Endothelial cell of umbilical vein (primary cell): Measurements from ENCODE around the gene TNS1. TPM values are rescaled to one million over a fixed set of nuclear protein-coding genes. Genes with fewer than 3 reads are reported as not detected.

ENCODE experiments used
- BruUV-seq: library from RNA; stranded (reverse); fragments of 400-500 nt; replicated peaks from 2 replicates; lab custom pipeline; 2021; lab: Mats Ljungman, UMichigan
- CTCF ChIA-PET: fragments of 300-600, 350-600 bp; sonication (Branson Sonifier 250); formaldehyde crosslinking; loops from one replicate; lab custom pipeline; 2021; ENCODE audit warnings: antibody characterized with exemption, inconsistent platforms; lab: Charles Lee
- POLR2A ChIA-PET: fragments of 300-600, 350-600 bp; sonication (Branson Sonifier 250); formaldehyde crosslinking; loops from one replicate; lab custom pipeline; 2021; ENCODE audit warnings: antibody characterized with exemption, inconsistent platforms; lab: Charles Lee
- DNase-seq: peaks from one replicate; pipeline ENCODE4 v3.0.0-alpha.2; 2011; ENCODE audit warnings: low read depth, low spot score
- FAIRE-seq: peaks from 2 replicates; lab custom pipeline; 2011; peaks lifted over from hg19 to GRCh38; lab: Jason Lieb, UNC
- H2AFZ ChIP-seq: 2 replicates; pipeline ENCODE4 v1.6.0; 2012; ENCODE audit warnings: low read depth, low read length, control low read depth, inconsistent platforms
- H3K27ac ChIP-seq: 2 replicates; pipeline ENCODE4 v1.5.1; 2011; ENCODE audit warnings: low read depth, mild to moderate bottlenecking, control low read depth, low read length, moderate library complexity; ENCODE audit not compliant: insufficient read depth
- H3K27me3 ChIP-seq, 2 experiments: 2 replicates each; pipeline versions ENCODE4 v1.6.0 to v1.6.1; 2011; ENCODE audit warnings: low read length in 2 of 2, mixed read lengths in 1 of 2; ENCODE audit not compliant: control insufficient read depth in 2 of 2, insufficient read depth in 2 of 2
- H3K36me3 ChIP-seq, 2 experiments: 2 replicates in 1 of 2; 3 replicates in 1 of 2; pipeline ENCODE4 v1.5.1; 2011; ENCODE audit warnings: low read length in 2 of 2, mild to moderate bottlenecking in 1 of 2, moderate library complexity in 1 of 2; ENCODE audit not compliant: control insufficient read depth in 2 of 2, insufficient read depth in 2 of 2; ENCODE audit errors: extremely low read depth in 1 of 2
- H3K4me1 ChIP-seq: 3 replicates; pipeline ENCODE4 v1.5.1; 2011; ENCODE audit warnings: mild to moderate bottlenecking, low read length; ENCODE audit not compliant: control insufficient read depth, insufficient read depth; ENCODE audit errors: extremely low read depth
- H3K4me2 ChIP-seq: 2 replicates; pipeline ENCODE4 v1.6.1; 2011; ENCODE audit warnings: low read length, control low read depth, mixed read lengths; ENCODE audit not compliant: insufficient read depth
- H3K4me3 ChIP-seq, 3 experiments: fragments of 200-600 bp in 1 of 3; sonication (generic), shearing (Covaris generic) in 1 of 3; replicated peaks in 1 of 3; 2 replicates each; pipeline ENCODE4 v1.5.1; 2011 to 2016; ENCODE audit warnings: control low read depth in 3 of 3, low read length in 3 of 3, mild to moderate bottlenecking in 2 of 3, inconsistent platforms in 1 of 3, low read depth in 1 of 3, moderate library complexity in 1 of 3; ENCODE audit not compliant: insufficient read depth in 1 of 3
- H3K79me2 ChIP-seq: 2 replicates; pipeline ENCODE4 v1.6.0; 2012; ENCODE audit warnings: low read length, inconsistent platforms; ENCODE audit not compliant: control insufficient read depth, insufficient read depth
- H3K9ac ChIP-seq: replicated peaks from 2 replicates; pipeline ENCODE3; 2011; ENCODE audit warnings: low read length, control low read depth; ENCODE audit not compliant: insufficient read depth; ENCODE audit errors: extremely low read depth
- H3K9me1 ChIP-seq: replicated peaks from 3 replicates; pipeline ENCODE4 v1.6.0; 2011; ENCODE audit warnings: mild to moderate bottlenecking, low read length; ENCODE audit not compliant: control insufficient read depth, insufficient read depth; ENCODE audit errors: extremely low read depth
- H3K9me3 ChIP-seq: replicated peaks from 2 replicates; pipeline ENCODE4 v1.5.1; 2012; ENCODE audit warnings: low read length, inconsistent platforms; ENCODE audit not compliant: control insufficient read depth, insufficient read depth
- H4K20me1 ChIP-seq: replicated peaks from 2 replicates; pipeline ENCODE3; 2011; ENCODE audit warnings: mild to moderate bottlenecking, low read length; ENCODE audit not compliant: control insufficient read depth, insufficient read depth; ENCODE audit errors: extremely low read depth
- EZH2 ChIP-seq: IDR thresholded peaks from 2 replicates; pipeline ENCODE4 v1.6.1; 2012; ENCODE audit warnings: borderline replicate concordance, low read depth, mild to moderate bottlenecking, moderate library complexity, low read length, inconsistent platforms; ENCODE audit not compliant: severe bottlenecking
- FOS ChIP-seq: IDR thresholded peaks from 2 replicates; pipeline ENCODE4 v1.6.1; 2011; ENCODE audit warnings: mild to moderate bottlenecking, low read length, moderate library complexity, borderline replicate concordance; ENCODE audit not compliant: insufficient read depth
- GATA2 ChIP-seq: IDR thresholded peaks from 2 replicates; pipeline ENCODE4 v1.7.0; 2011; ENCODE audit warnings: low read depth, mild to moderate bottlenecking, moderate library complexity, mixed read lengths, low read length; ENCODE audit not compliant: insufficient read length, insufficient read depth
- JUN ChIP-seq: IDR thresholded peaks from 2 replicates; pipeline ENCODE4 v1.6.1; 2011; ENCODE audit warnings: borderline replicate concordance, low read depth; ENCODE audit not compliant: insufficient read length, insufficient read depth
- MYC ChIP-seq: IDR thresholded peaks from one replicate; pipeline ENCODE4 v1.6.1; 2011; ENCODE audit warnings: mild to moderate bottlenecking, low read depth, low read length
- POLR2A ChIP-seq: IDR thresholded peaks from 2 replicates; pipeline ENCODE4 v1.6.1; 2012; ENCODE audit warnings: low read depth, mild to moderate bottlenecking, control low read depth, low read length
- dilution Hi-C: fragments of 300-500 bp; cut with MboI; formaldehyde crosslinking; loops from one replicate; pipeline ENCODE4 v1.15.0; 2019; ENCODE audit warnings: low sequenced_read_pairs; ENCODE audit not compliant: extremely low pct_ligation_motif_present
- intact Hi-C: fragments of 100-400 bp; cut with micrococcal nuclease; formaldehyde crosslinking; loops from one replicate; pipeline ENCODE4 v1.10.0; 2022
- polyA plus RNA-seq, 4 experiments: library from polyadenylated mRNA; depleted of rRNA in 3 of 4; stranded (reverse) in 3 of 4; unstranded in 1 of 4; fragments of >200 nt; gene quantifications; 2 replicates each; pipeline versions ENCODE4 v1.2.1 to v1.2.3, GENCODE V29; 2011 to 2012; ENCODE audit warnings: missing spikeins in 1 of 4
- total RNA-seq: library from RNA; stranded (reverse); gene quantifications from 2 replicates; pipeline ENCODE4 v1.2.3, GENCODE V29; 2021
- TF ChIP-seq, protein P1 (sequence below): IDR thresholded peaks from 2 replicates; pipeline ENCODE4 v1.6.1; 2011; ENCODE audit not compliant: insufficient read depth, insufficient read length
- TF ChIP-seq, protein P2 (sequence below), 2 donors: IDR thresholded peaks; 1 replicate in 1 of 2; 2 replicates in 1 of 2; pipeline ENCODE4 v1.5.1; 2011; ENCODE audit warnings: low read length in 2 of 2, mild to moderate bottlenecking in 2 of 2, moderate library complexity in 2 of 2, control low read depth in 1 of 2, inconsistent platforms in 1 of 2, low read depth in 1 of 2; ENCODE audit not compliant: insufficient read depth in 1 of 2; ENCODE audit errors: extremely low read depth in 1 of 2

The TNS1 gene
- total and polyA plus RNA-seq, 2 donors (not counting 3 experiments of a cell fraction or from before 2014, with no cell fraction given), result 11.0 to 52.1 TPM

DNA sequence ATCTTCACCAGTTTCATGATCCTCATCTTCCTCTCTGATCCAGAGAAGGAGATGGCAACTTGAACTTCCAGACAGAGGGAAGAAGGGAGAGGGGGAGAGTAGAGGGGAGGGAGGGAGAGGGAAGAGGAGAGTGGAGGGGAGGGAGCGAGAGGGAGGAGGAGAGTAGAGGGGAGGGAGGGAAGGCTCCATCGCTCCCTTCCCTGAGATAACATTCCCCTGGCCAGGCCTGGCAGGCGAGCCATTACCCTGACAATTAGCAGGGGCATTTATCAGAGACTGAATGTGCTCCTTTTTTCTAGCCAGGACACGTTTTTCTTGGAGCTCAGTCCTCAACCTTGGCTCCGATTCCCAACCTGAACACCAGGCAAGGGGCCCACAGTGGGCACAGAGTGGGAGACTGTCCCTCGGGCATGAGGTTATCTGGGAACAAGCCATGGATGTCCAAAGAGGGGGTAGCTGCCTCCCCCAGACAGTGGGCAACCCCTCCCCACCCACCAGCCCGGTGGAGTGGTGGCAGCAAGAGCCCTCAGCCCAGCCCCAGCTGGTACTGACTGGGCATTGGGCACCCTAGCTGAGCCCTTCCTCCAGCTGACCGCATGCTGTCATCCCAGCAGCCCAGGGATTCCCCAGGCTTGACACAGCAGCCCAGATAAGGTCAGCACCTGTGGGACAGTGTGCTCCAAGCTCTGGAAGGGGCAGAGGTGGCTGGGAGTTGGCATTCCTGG, 81.8 kb downstream of the TNS1 start:
- Histone ChIP-seq H3K79me2 (no peaks in the 10 kb centered on the region), H3K9ac (no peak overlapping the region), H2AFZ (no peak overlapping the region), H3K27me3 (no peaks in the 10 kb centered on the region), H3K9me3 (no peaks in the 10 kb centered on the region), H3K27ac (no peak overlapping the region), H3K4me3 (no peak overlapping the region), H3K4me2 (no peak overlapping the region), H3K36me3 (no peaks in the 10 kb centered on the region), H4K20me1 (no peaks in the 10 kb centered on the region), H3K9me1 (no peaks in the 10 kb centered on the region), H3K4me1 (peaks cover 16% of the 10 kb centered on the region)
- DNase-seq (no peak), FAIRE-seq (no peak)
- dilution Hi-C loops (no loop called here), intact Hi-C loops (loop anchor here (2.0 kb wide), 2 partner anchors 14 to 18 kb away; no protein-coding TSS in a partner anchor)
- POLR2A ChIA-PET, result interaction anchor here (0.7 kb wide), 1 partner anchor 62 kb away, joined by 4 read pairs; no protein-coding TSS in a partner anchor
- TF ChIP-seq POLR2A (no peak), JUN (no peak), EZH2 (no peak), FOS (no peak), GATA2 (no peak), MYC (no peak)
- TF ChIP-seq, protein P1, sequence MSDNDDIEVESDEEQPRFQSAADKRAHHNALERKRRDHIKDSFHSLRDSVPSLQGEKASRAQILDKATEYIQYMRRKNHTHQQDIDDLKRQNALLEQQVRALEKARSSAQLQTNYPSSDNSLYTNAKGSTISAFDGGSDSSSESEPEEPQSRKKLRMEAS, result no peak
- TF ChIP-seq, protein P2, sequence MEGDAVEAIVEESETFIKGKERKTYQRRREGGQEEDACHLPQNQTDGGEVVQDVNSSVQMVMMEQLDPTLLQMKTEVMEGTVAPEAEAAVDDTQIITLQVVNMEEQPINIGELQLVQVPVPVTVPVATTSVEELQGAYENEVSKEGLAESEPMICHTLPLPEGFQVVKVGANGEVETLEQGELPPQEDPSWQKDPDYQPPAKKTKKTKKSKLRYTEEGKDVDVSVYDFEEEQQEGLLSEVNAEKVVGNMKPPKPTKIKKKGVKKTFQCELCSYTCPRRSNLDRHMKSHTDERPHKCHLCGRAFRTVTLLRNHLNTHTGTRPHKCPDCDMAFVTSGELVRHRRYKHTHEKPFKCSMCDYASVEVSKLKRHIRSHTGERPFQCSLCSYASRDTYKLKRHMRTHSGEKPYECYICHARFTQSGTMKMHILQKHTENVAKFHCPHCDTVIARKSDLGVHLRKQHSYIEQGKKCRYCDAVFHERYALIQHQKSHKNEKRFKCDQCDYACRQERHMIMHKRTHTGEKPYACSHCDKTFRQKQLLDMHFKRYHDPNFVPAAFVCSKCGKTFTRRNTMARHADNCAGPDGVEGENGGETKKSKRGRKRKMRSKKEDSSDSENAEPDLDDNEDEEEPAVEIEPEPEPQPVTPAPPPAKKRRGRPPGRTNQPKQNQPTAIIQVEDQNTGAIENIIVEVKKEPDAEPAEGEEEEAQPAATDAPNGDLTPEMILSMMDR (IDR thresholded peaks at IDR 0.05; ENCODE audit: extremely low read depth in 1 of 2, insufficient read depth in 1 of 2, low read depth in 1 of 2, low read length in 2 of 2), result no peak
- no TSS peak for BruUV-seq
- CTCF ChIA-PET, result interaction anchor here (0.7 to 2.0 kb wide), 8 partner anchors 13 to 132 kb away, joined by 3 to 15 read pairs (median 4); no protein-coding TSS in a partner anchor
